Gastroesophageal sphincter (tissue), 4 donors: Measurements from ENCODE around the gene AMER2. TPM values are rescaled to one million over a fixed set of nuclear protein-coding genes. Genes with fewer than 3 reads are reported as not detected.

ENCODE experiments used
- ATAC-seq: fragments of 150-250 bp; one replicate; pipeline ENCODE4 v1.9.1; 2016; ENCODE audit warnings: mild to moderate bottlenecking, moderate library complexity
- H3K27ac ChIP-seq, 4 donors: fragments of 200-600 bp; sonication (generic) in 3 of 4; 1 replicate in 3 of 4; 2 replicates in 1 of 4; pipeline ENCODE4 v1.5.1; 2016 to 2019
- H3K27me3 ChIP-seq: fragments of 200-600 bp; sonication (generic); one replicate; pipeline ENCODE4 v1.5.1; 2019
- H3K36me3 ChIP-seq, 2 donors: fragments of 200-600 bp; sonication (generic); one replicate each; pipeline ENCODE4 v1.5.1; 2019; ENCODE audit warnings: control low read depth in 1 of 2
- H3K4me1 ChIP-seq, 3 donors: fragments of 200-600 bp; sonication (generic); 1 replicate in 2 of 3; 2 replicates in 1 of 3; pipeline ENCODE4 v1.5.1; 2016 to 2019; ENCODE audit warnings: control low read depth in 2 of 3
- H3K4me3 ChIP-seq, 2 donors: fragments of 200-600 bp; sonication (generic); one replicate each; pipeline ENCODE4 v1.5.1; 2019; ENCODE audit warnings: mild to moderate bottlenecking in 1 of 2, moderate library complexity in 1 of 2
- H3K9me3 ChIP-seq, 3 donors: fragments of 200-600 bp; sonication (generic); one replicate each; pipeline ENCODE4 v1.5.1; 2017 to 2019; ENCODE audit warnings: control low read depth in 2 of 3
- EP300 ChIP-seq: sonication (generic); formaldehyde crosslinking; IDR thresholded peaks from one replicate; pipeline ENCODE4 v1.6.1; 2017; ENCODE audit warnings: antibody characterized with exemption, mild to moderate bottlenecking
- POLR2A ChIP-seq, 2 donors: fragments of 450-650 bp; IDR thresholded peaks; one replicate each; pipeline ENCODE4 v1.6.1; 2017; ENCODE audit warnings: antibody characterized with exemption in 2 of 2, mild to moderate bottlenecking in 2 of 2, moderate library complexity in 1 of 2
- POLR2AphosphoS5 ChIP-seq: sonication (generic); formaldehyde crosslinking; IDR thresholded peaks from one replicate; pipeline ENCODE4 v1.6.1; 2017; ENCODE audit warnings: antibody characterized with exemption
- WGBS, 2 donors: methylation state at CpG; one replicate each; pipeline ENCODE4 v1.1.5; 2018; ENCODE audit warnings: low coverage in 1 of 2; 5-methylcytosine and 5-hydroxymethylcytosine counted together
- total RNA-seq, 4 donors: library from RNA; depleted of rRNA; stranded (reverse); fragments of >200 nt; gene quantifications; one replicate each; pipeline ENCODE4 v1.1.0, GENCODE V29; 2016
- TF ChIP-seq, protein P1 (sequence below), 4 experiments: fragments of 200-600 bp in 2 of 4; fragments of 450-650 bp in 2 of 4; sonication (generic) in 1 of 4; IDR thresholded peaks; one replicate each; pipeline ENCODE4 v1.5.1; 2017 to 2019; ENCODE audit warnings: antibody characterized with exemption in 4 of 4, mild to moderate bottlenecking in 2 of 4, moderate library complexity in 2 of 4

Gene AMER2
- under 1 TPM in 3 of 4 donors, not detected in 1; 0.04 to 0.81 (median 0.31) TPM for total RNA-seq

- TF ChIP-seq, protein P1, sequence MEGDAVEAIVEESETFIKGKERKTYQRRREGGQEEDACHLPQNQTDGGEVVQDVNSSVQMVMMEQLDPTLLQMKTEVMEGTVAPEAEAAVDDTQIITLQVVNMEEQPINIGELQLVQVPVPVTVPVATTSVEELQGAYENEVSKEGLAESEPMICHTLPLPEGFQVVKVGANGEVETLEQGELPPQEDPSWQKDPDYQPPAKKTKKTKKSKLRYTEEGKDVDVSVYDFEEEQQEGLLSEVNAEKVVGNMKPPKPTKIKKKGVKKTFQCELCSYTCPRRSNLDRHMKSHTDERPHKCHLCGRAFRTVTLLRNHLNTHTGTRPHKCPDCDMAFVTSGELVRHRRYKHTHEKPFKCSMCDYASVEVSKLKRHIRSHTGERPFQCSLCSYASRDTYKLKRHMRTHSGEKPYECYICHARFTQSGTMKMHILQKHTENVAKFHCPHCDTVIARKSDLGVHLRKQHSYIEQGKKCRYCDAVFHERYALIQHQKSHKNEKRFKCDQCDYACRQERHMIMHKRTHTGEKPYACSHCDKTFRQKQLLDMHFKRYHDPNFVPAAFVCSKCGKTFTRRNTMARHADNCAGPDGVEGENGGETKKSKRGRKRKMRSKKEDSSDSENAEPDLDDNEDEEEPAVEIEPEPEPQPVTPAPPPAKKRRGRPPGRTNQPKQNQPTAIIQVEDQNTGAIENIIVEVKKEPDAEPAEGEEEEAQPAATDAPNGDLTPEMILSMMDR (IDR thresholded peaks at IDR 0.05) = no peak
- TF ChIP-seq POLR2A (IDR thresholded peaks at IDR 0.05) (no peak), POLR2AphosphoS5 (no peak), EP300 (no peak)
- ATAC-seq = no peak
- Histone ChIP-seq H3K4me1 (peaks cover 0 to 21% (median 7%) of the 10 kb centered on the region in 3 donors), H3K4me3 (peak within 1 kb of the TSS in 1 of 2 donors; percentile 45), H3K36me3 (no peaks in the 10 kb centered on the region), H3K27me3 (peaks cover 82% of the 10 kb centered on the region), H3K27ac (no peak within 1 kb of the TSS), H3K9me3 (no peaks in the 10 kb centered on the region)
- WGBS, 2 donors = 2 to 7% methylated on average over 11 to 24 of the region's 50 CpGs
These were observed at the start of gene AMER2 for GRCh38 chr13:25171517-25172302. TSS of gene AMER2 (minus strand) at chr13:25172288. CDS start at chr13:25171619, 669 bp downstream.

- WGBS, 2 donors = 68 to 71% methylated on average over 2 to 5 of the region's 5 CpGs
- Histone ChIP-seq H3K9me3 (no peaks in the 10 kb centered on the region), H3K27me3 (peaks cover 5% of the 10 kb centered on the region), H3K4me1 (no peaks in the 10 kb centered on the region), H3K36me3 (no peaks in the 10 kb centered on the region), H3K27ac (no peak overlapping the region), H3K4me3 (no peak overlapping the region)
- no peak for TF ChIP-seq EP300
- no peak for TF ChIP-seq POLR2A (IDR thresholded peaks at IDR 0.05)
- TF ChIP-seq, protein P1 (IDR thresholded peaks at IDR 0.05) = no peak
- no peak for TF ChIP-seq POLR2AphosphoS5
- no peak for ATAC-seq
These were observed 45.9 kb upstream of the AMER2 start for GRCh38 chr13:25218019-25218418.

- no peak overlapping the region for H3K27ac ChIP-seq
- H3K9me3 ChIP-seq = no peaks in the 10 kb centered on the region
- TF ChIP-seq EP300 = no peak
- no peak for TF ChIP-seq POLR2AphosphoS5
- TF ChIP-seq, protein P1 (IDR thresholded peaks at IDR 0.05) = no peak
- no peak for TF ChIP-seq POLR2A (IDR thresholded peaks at IDR 0.05)
- no peak overlapping the region for H3K4me3 ChIP-seq
- H3K4me1 ChIP-seq = no peaks in the 10 kb centered on the region
- ATAC-seq = no peak
- 49 to 62% methylated on average over 7 to 10 of the region's 12 CpGs for WGBS, 2 donors
- H3K36me3 ChIP-seq = no peaks in the 10 kb centered on the region
- no peaks in the 10 kb centered on the region for H3K27me3 ChIP-seq
These were observed 45.2 kb upstream of the AMER2 start for GRCh38 chr13:25217023-25217885.

DNA sequence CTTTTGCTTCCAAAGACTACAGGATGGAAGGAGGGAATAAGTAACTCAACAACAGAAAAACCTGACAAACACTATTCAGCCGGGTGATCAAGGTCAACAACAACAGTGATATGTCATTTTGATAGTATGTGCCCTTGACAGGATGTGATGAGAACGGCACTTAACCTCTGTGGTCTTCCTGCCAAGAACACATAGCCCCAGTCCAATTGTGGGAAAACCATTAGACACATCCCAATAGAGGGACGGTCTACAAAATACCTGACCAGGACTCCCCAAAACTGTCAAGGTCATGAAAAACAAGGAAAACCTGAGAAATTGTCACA, 43.1 kb upstream of the AMER2 start:
- Histone ChIP-seq H3K27ac (no peak overlapping the region), H3K36me3 (no peaks in the 10 kb centered on the region), H3K27me3 (no peaks in the 10 kb centered on the region), H3K9me3 (no peaks in the 10 kb centered on the region), H3K4me3 (no peak overlapping the region), H3K4me1 (no peaks in the 10 kb centered on the region)
- ATAC-seq = no peak
- no peak for TF ChIP-seq EP300
- TF ChIP-seq, protein P1 (IDR thresholded peaks at IDR 0.05) = no peak
- TF ChIP-seq POLR2AphosphoS5 = no peak
- TF ChIP-seq POLR2A (IDR thresholded peaks at IDR 0.05) = no peak
- WGBS, 2 donors = 46 to 57% methylated on average over 3 of the region's 3 CpGs
